Muscle of leg (tissue), 11 donors: ENCODE results near the gene MYMX. TPM values are rescaled to one million over a fixed set of nuclear protein-coding genes. Genes with fewer than 3 reads are reported as not detected.
A peak's percentile ranks its signal among the peaks of the same experiment; 100 is the strongest.
"Not testable (repeated sequence)": the region's sequence is repeated elsewhere in the genome, so short reads cannot be mapped to it uniquely, and the experiment has no call there.

Source experiments
- DNase-seq: peaks from one replicate; pipeline ENCODE4 v3.0.0; 2013
- H3K27ac ChIP-seq: one replicate; pipeline ENCODE4 v1.5.1; 2013; ENCODE audit warnings: mild to moderate bottlenecking, low read length, control low read depth
- H3K27me3 ChIP-seq: one replicate; pipeline ENCODE4 v1.6.1; 2013; ENCODE audit warnings: low read length; ENCODE audit not compliant: control insufficient read depth, insufficient read depth
- H3K36me3 ChIP-seq: one replicate; pipeline ENCODE4 v1.6.1; 2013; ENCODE audit warnings: low read length; ENCODE audit not compliant: control insufficient read depth, insufficient read depth
- H3K4me1 ChIP-seq: one replicate; pipeline ENCODE4 v1.6.1; 2013; ENCODE audit warnings: low read length; ENCODE audit not compliant: control insufficient read depth, insufficient read depth
- H3K4me3 ChIP-seq: one replicate; pipeline ENCODE4 v1.5.1; 2013; ENCODE audit warnings: low read length, control low read depth
- H3K9me3 ChIP-seq: replicated peaks from 2 replicates; pipeline ENCODE4 v1.6.1; 2013; ENCODE audit warnings: low read depth, low read length; ENCODE audit not compliant: control insufficient read depth
- WGBS: methylation state at CpG from one replicate; pipeline ENCODE4 v1.1.5; 2013; ENCODE audit warnings: missing lambda C conversion rate; ENCODE audit not compliant: insufficient coverage; 5-methylcytosine and 5-hydroxymethylcytosine counted together
- polyA plus RNA-seq, 8 donors: library from polyadenylated mRNA; unstranded; fragments of 120-200 nt; gene quantifications; one replicate each; pipeline versions ENCODE4 v1.2.1 to v1.2.3, GENCODE V29; 2013; ENCODE audit warnings: inconsistent platforms in 1 of 8, low replicate concordance in 1 of 8; ENCODE audit not compliant: insufficient read length in 8 of 8, insufficient read depth in 1 of 8
- total RNA-seq: library from RNA; stranded (reverse); fragments of 120-200 nt; gene quantifications from one replicate; pipeline ENCODE4 v1.2.4, GENCODE V29; 2013

MYMX gene
- total and polyA plus RNA-seq, 9 donors = 12.4 to 31.2 (median 26.6) TPM

DNA sequence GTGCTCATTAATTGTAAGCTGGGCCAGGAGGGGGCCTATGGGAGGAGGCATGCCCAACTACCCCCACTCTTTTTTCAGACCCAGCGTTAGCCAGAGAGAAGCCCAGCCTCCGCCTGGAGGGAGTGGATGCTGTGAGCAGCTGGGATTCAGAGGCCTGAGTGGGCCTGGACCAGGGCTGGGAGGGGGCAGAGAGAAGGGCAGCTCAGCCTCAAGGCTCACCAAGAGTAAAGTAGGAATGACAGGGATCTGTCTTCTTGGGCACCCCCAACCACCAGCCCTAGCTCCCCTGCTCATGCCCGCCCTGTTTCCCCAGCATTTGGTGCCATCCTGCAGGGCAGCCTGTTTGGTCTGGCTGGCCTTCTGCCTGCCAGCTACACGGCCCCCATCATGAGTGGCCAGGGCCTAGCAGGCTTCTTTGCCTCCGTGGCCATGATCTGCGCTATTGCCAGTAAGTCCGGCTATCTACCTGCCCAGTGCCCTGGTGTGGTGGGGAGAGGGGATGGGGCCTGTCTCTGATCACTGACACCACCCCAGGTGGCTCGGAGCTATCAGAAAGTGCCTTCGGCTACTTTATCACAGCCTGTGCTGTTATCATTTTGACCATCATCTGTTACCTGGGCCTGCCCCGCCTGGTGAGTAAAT lies 13.4 kb downstream of the MYMX start:
- Histone ChIP-seq H3K36me3 (peaks cover 70% of the 10 kb centered on the region), H3K27me3 (no peaks in the 10 kb centered on the region), H3K4me1 (peaks cover 64% of the 10 kb centered on the region), H3K27ac (no peak overlapping the region), H3K4me3 (no peak overlapping the region), H3K9me3 (no peaks in the 10 kb centered on the region)
- no peak for DNase-seq
- WGBS = 88% methylated on average over 1 of the region's 10 CpGs

DNA sequence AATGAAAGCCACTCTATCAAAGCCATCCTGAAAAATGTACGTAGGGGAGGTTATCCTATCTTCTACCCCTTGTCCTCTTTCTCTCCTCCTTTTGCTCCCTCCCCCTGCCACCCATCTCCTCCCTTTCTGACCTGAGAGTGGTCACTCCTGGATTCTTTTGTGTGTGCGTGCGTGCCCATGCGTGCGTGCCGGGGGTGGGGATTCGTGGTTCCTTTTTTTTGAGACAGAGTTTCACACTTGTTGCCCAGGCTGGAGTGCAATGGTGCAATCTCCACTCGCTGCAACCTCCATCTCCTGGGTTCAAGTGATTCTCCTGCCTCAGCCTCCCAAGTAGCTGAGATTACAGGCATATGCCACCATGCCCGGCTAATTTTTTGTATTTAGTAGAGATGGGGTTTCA lies 14.7 kb downstream of the MYMX start:
- H3K27me3 ChIP-seq, H3K4me3 ChIP-seq, H3K27ac ChIP-seq, H3K9me3 ChIP-seq, DNase-seq: not testable (repeated sequence)
- WGBS = 100% methylated on average over 1 of the region's 9 CpGs
- peaks cover 54% of the 10 kb centered on the region for H3K4me1 ChIP-seq
- peaks cover 78% of the 10 kb centered on the region for H3K36me3 ChIP-seq

DNA sequence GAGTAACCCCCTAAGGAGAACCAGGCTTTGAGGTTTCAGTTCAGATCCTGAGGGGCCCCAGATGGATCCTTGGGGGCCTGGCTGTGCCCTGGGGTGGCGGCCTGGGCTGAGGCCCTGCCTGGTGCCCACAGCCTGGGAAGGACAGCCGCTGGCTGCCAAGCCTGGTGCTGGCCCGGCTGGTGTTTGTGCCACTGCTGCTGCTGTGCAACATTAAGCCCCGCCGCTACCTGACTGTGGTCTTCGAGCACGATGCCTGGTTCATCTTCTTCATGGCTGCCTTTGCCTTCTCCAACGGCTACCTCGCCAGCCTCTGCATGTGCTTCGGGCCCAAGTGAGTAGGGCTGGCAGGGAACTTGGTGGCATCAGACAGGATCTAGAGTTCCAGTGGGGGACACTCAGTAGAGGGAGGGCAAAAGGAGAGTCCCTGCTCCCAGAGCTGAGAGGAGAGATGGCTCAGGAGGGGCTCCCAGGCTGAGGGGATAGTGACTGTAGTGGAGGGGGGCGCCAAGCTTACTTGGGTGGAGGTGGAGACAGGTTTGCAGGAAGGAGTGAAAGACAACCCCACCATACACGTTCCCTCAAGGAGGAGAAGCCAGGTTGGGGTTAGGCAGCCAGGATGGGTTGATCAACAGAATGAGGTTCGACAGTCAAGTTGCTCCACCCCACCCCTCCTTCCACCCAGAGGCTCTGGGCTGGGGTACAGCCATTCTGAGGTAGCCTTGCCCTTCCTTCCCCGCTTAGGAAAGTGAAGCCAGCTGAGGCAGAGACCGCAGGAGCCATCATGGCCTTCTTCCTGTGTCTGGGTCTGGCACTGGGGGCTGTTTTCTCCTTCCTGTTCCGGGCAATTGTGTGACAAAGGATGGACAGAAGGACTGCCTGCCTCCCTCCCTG lies 16.2 kb downstream of the MYMX start:
- DNase-seq = no peak
- peaks cover 72% of the 10 kb centered on the region for H3K36me3 ChIP-seq
- 90% methylated on average over 12 of the region's 16 CpGs for WGBS
- H3K27ac ChIP-seq = no peak overlapping the region
- no peaks in the 10 kb centered on the region for H3K27me3 ChIP-seq
- H3K9me3 ChIP-seq = no peaks in the 10 kb centered on the region
- no peak overlapping the region for H3K4me3 ChIP-seq
- H3K4me1 ChIP-seq = peaks cover 49% of the 10 kb centered on the region

DNA sequence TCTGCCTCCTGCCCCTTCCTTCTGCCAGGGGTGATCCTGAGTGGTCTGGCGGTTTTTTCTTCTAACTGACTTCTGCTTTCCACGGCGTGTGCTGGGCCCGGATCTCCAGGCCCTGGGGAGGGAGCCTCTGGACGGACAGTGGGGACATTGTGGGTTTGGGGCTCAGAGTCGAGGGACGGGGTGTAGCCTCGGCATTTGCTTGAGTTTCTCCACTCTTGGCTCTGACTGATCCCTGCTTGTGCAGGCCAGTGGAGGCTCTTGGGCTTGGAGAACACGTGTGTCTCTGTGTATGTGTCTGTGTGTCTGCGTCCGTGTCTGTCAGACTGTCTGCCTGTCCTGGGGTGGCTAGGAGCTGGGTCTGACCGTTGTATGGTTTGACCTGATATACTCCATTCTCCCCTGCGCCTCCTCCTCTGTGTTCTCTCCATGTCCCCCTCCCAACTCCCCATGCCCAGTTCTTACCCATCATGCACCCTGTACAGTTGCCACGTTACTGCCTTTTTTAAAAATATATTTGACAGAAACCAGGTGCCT lies 16.9 kb downstream of the MYMX start:
- H3K36me3 ChIP-seq = peaks cover 65% of the 10 kb centered on the region
- peaks cover 45% of the 10 kb centered on the region for H3K4me1 ChIP-seq
- no peaks in the 10 kb centered on the region for H3K27me3 ChIP-seq
- H3K4me3 ChIP-seq = no peak overlapping the region
- H3K9me3 ChIP-seq = no peaks in the 10 kb centered on the region
- H3K27ac ChIP-seq = peak overlapping the region; percentile 77
- DNase-seq = no peak
- WGBS = 53% methylated on average over 5 of the region's 14 CpGs

DNA sequence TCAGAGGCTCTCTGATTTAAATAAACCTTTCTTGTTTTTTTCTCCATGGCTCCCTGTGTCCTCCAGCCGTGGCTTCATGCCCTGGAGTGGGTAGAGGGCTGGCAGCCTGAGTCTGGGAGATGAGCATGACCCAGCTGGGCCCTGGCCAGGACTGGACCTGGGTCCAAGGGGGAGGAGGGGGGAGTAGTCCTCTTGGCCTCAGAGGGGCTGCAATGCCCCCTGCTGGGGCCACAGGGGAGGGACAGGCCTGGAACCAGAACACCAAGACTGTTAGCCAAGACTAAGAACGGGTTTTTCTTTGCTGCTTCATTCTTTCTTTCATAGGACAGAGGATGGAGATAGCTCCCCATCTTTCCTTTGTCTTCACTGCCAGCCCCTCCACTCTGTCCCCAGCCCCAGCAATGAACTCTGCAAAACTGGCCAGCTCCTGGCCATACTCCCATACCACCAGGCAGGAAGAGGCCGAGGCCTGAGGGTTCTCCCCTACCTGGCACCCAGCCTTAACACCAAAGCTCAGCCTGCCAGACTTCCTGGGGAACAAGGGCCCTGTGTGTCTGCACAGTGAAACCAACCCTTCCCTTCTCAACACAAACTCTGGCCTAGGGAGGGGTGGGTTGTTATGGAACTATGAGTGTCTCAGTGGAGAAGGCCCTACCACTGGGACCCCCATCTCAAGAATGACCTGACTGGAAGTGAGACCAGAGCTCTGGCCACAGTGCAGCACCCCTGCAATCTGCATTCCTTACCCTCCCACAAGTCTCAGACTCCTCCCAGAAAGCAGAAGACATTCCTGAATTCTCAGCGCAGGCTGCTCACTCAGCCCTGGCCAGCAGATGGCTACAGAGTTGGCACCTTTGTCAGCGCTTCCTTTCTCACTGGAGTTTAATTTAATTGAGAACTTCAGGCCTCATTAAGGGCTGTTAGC lies 17.6 kb downstream of the MYMX start:
- Histone ChIP-seq H3K9me3 (no peaks in the 10 kb centered on the region), H3K27ac (peak overlapping the region; percentile 77), H3K4me1 (peaks cover 39% of the 10 kb centered on the region), H3K4me3 (no peak overlapping the region), H3K36me3 (peaks cover 58% of the 10 kb centered on the region), H3K27me3 (no peaks in the 10 kb centered on the region)
- WGBS = 5% methylated on average over 4 of the region's 5 CpGs
- DNase-seq = peak; percentile 86

DNA sequence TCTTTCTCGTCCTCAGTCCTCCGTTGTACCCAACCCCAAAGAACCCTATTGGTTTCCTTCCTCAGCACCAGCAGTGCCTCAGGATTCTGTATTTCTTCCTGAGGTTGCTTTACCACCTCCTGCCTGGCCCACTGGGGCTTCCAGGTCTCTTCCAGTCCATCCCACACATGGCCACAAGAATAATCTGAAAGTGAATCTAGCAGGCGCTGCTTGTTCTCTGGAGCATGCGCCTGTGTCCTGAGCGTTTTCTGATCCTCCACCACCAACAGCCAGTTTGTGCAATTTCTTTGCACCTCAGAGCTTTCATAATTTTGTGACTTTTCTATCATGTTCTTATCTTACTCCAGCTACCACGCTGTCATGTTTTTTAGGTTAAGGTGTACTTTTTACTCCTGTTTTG lies 18.5 kb downstream of the MYMX start:
- Histone ChIP-seq H3K9me3 (no peaks in the 10 kb centered on the region), H3K4me1 (peaks cover 39% of the 10 kb centered on the region), H3K36me3 (peaks cover 51% of the 10 kb centered on the region), H3K4me3 (no peak overlapping the region), H3K27me3 (no peaks in the 10 kb centered on the region), H3K27ac (no peak overlapping the region)
- DNase-seq = no peak
- WGBS = 59% methylated on average over 3 of the region's 6 CpGs

DNA sequence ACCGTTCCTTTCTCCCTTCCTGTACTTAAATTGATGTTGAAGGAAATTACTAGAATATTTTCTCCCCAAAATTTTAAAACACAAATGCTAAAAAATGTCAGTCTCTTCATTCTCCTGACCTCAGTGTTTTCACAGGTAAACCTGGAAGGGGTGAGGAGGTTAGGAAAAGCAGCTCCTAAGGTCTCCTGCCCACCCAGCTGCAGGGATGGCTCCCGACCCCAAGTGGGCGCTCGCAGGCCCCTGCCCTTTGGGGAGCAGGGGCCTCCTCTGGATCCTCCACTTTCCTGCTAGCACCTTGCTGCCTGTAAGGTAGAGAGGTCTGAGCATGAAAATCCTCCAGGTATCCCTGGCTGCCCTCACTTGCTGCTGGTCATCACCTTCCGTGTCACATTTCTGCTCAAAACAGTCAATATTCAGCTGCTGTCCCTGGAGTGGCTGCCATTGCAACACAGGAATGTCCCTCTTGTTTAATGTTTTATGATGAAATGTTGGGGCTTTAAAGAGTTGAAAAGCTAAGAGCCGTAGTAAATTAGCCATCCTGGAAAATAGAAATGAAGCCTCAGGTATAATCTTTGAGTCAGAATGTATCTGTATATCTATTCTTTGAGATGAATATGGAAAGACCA lies 19.3 kb downstream of the MYMX start:
- Histone ChIP-seq H3K27me3 (no peaks in the 10 kb centered on the region), H3K36me3 (peaks cover 43% of the 10 kb centered on the region), H3K4me1 (peaks cover 39% of the 10 kb centered on the region), H3K4me3 (no peak overlapping the region), H3K9me3 (no peaks in the 10 kb centered on the region), H3K27ac (no peak overlapping the region)
- 100% methylated on average over 1 of the region's 6 CpGs for WGBS
- no peak for DNase-seq

DNA sequence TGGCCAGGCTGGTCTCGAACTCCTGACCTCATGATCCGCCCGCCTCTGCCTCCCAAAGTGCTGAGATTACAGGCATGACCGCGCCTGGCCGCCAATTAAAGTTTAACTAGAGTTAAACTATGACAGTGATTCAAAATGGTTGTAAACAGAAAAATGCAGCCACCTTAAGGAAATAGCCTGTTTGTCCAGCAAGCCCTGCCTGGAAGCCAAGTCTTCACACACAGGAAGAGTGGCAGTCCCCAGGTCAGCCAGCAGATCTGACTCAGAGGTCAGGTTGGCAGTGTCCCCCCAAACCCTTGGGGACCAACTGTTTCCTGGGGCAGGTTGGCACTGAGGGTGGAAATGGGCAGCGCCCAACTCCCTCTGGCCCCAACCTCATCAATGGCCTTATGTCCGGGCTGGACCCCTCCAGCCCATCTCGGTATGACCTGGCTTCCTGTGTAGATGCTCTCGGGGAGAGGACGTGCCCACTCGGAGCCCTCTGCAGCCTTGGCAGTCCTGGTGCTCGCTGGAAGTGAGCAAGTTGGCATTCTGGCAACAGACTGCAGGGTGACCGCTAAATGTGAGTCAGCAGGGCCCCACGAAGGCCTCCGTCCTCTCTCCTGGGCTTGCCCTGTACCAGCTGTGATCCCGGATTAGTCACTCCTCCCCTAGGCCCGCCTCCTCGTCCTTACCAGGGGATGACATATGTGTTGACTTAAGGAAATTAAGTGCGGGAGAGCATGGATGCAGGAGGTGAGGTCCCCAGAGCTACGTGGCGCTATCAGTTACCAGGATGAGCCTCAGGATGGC lies 20.5 kb downstream of the MYMX start:
- Histone ChIP-seq H3K4me1 (peaks cover 39% of the 10 kb centered on the region), H3K27ac (peak overlapping the region; percentile 94), H3K4me3 (peak overlapping the region; percentile 73), H3K36me3 (peaks cover 33% of the 10 kb centered on the region), H3K27me3 (no peaks in the 10 kb centered on the region), H3K9me3 (no peaks in the 10 kb centered on the region)
- WGBS = 50% methylated on average over 12 of the region's 22 CpGs
- peak; percentile 93 for DNase-seq
